ENCODE data around the gene LAMA3.

LAMA3 gene

GRCh38 chr18:23934863-23935262 is 245.6 kb downstream of the LAMA3 start:
- TF ChIP-seq CTCF (IDR thresholded peaks at IDR 0.05; ENCODE audit: insufficient read depth, low read depth, low read length, missing control alignments): no peak

GRCh38 chr18:23935804-23936203 is 246.6 kb downstream of the LAMA3 start:
- no peak overlapping the region for H3K4me3 ChIP-seq (ENCODE audit: low read length)
- no peak for TF ChIP-seq CTCF (IDR thresholded peaks at IDR 0.05; ENCODE audit: insufficient read depth, low read depth, low read length, missing control alignments)
- DNase-seq (ENCODE audit: low read depth): no peak

More at GRCh38 chr18:23934863-23935262, 245.6 kb downstream of the LAMA3 start:
- H3K4me3 ChIP-seq (ENCODE audit: low read length): no peak overlapping the region
- no peak for DNase-seq (ENCODE audit: low read depth)

GRCh38 chr18:23936381-23936958 is 247.2 kb downstream of the LAMA3 start:
- DNase-seq (ENCODE audit: low read depth): no peak
- TF ChIP-seq CTCF (IDR thresholded peaks at IDR 0.05; ENCODE audit: insufficient read depth, low read depth, low read length, missing control alignments): no peak
- H3K4me3 ChIP-seq (ENCODE audit: low read length): no peak overlapping the region

- no peak for DNase-seq (ENCODE audit: low read depth)
- no peak overlapping the region for H3K4me3 ChIP-seq (ENCODE audit: low read length)
- TF ChIP-seq CTCF (IDR thresholded peaks at IDR 0.05; ENCODE audit: insufficient read depth, low read depth, low read length, missing control alignments): no peak
These were observed 248.9 kb downstream of the LAMA3 start for GRCh38 chr18:23938043-23938756.

- DNase-seq (ENCODE audit: low read depth): no peak
- no peak overlapping the region for H3K4me3 ChIP-seq (ENCODE audit: low read length)
- no peak for TF ChIP-seq CTCF (IDR thresholded peaks at IDR 0.05; ENCODE audit: insufficient read depth, low read depth, low read length, missing control alignments)
These were observed 249.7 kb downstream of the LAMA3 start for GRCh38 chr18:23938901-23939341.

GRCh38 chr18:23939366-23939765 is 250.1 kb downstream of the LAMA3 start:
- no peak for DNase-seq (ENCODE audit: low read depth)
- no peak overlapping the region for H3K4me3 ChIP-seq (ENCODE audit: low read length)
- TF ChIP-seq CTCF (IDR thresholded peaks at IDR 0.05; ENCODE audit: insufficient read depth, low read depth, low read length, missing control alignments): no peak

- TF ChIP-seq CTCF (IDR thresholded peaks at IDR 0.05; ENCODE audit: insufficient read depth, low read depth, low read length, missing control alignments): no peak
- no peak for DNase-seq (ENCODE audit: low read depth)
- H3K4me3 ChIP-seq (ENCODE audit: low read length): no peak overlapping the region
These were observed 250.6 kb downstream of the LAMA3 start for GRCh38 chr18:23939896-23940295.
